HEK293 (cell line): ENCODE measurements around the gene RGR.

ENCODE experiments used
- CTCF ChIA-PET: fragments of 350-600 bp; formaldehyde crosslinking; extraction: SDS; loops from one replicate; lab custom pipeline; 2021; ENCODE audit warnings: antibody characterized with exemption; lab: Yijun Ruan, JAX
- POLR2A ChIA-PET: fragments of 300-600 bp; formaldehyde crosslinking; extraction: SDS; loops from one replicate; lab custom pipeline; 2020; ENCODE audit warnings: antibody characterized with exemption, inconsistent platforms; lab: Yijun Ruan, JAX
- H3K27ac ChIP-seq: fragments of 200-500 bp; sonication (Bioruptor generic); 2 replicates; pipeline ENCODE4 v1.5.1; 2014; ENCODE audit warnings: low read depth, low read length, control low read depth, inconsistent platforms; ENCODE audit errors: extremely low read depth
- H3K36me3 ChIP-seq, 2 experiments: fragments of 200-500 bp in 1 of 2; sonication (Bioruptor generic) in 1 of 2; 1 replicate in 1 of 2; 2 replicates in 1 of 2; pipeline ENCODE4 v1.5.1; 2014 to 2017; ENCODE audit warnings: inconsistent platforms in 2 of 2, low read length in 2 of 2; ENCODE audit not compliant: control insufficient read depth in 2 of 2, insufficient read depth in 1 of 2
- H3K4me1 ChIP-seq: fragments of 200-500 bp; sonication (Bioruptor generic); 2 replicates; pipeline ENCODE4 v1.5.1; 2014; ENCODE audit warnings: mild to moderate bottlenecking, low read length, inconsistent platforms; ENCODE audit not compliant: control insufficient read depth, insufficient read depth
- H3K4me3 ChIP-seq: 2 replicates; pipeline ENCODE4 v1.5.1; 2011; ENCODE audit warnings: low read depth, mild to moderate bottlenecking, control low read depth, low read length, moderate library complexity
- H3K9me3 ChIP-seq: fragments of 200-500 bp; sonication (Bioruptor generic); 2 replicates; pipeline ENCODE4 v1.5.1; 2014; ENCODE audit warnings: low read depth, low read length, inconsistent platforms; ENCODE audit not compliant: control insufficient read depth, insufficient read depth
- EGR2 ChIP-seq: fragments of 450-650 bp; formaldehyde crosslinking; IDR thresholded peaks from 2 replicates; pipeline ENCODE4 v1.5.1; 2016; ENCODE audit warnings: low read depth, missing biosample characterization, missing genetic modification characterization
- GLI4 ChIP-seq: fragments of 450-650 bp; formaldehyde crosslinking; IDR thresholded peaks from 2 replicates; pipeline ENCODE4 v1.5.1; 2016; ENCODE audit warnings: missing biosample characterization, missing genetic modification characterization
- SALL2 ChIP-seq: fragments of 450-650 bp; formaldehyde crosslinking; IDR thresholded peaks from 2 replicates; pipeline ENCODE4 v1.5.0; 2017; ENCODE audit warnings: missing biosample characterization, mild to moderate bottlenecking, missing genetic modification characterization, borderline replicate concordance
- SP3 ChIP-seq: fragments of 450-650 bp; formaldehyde crosslinking; IDR thresholded peaks from 2 replicates; pipeline ENCODE4 v1.5.1; 2016; ENCODE audit warnings: missing biosample characterization, missing genetic modification characterization
- WT1 ChIP-seq: fragments of 450-650 bp; formaldehyde crosslinking; IDR thresholded peaks from 2 replicates; pipeline ENCODE4 v1.5.1; 2016; ENCODE audit warnings: missing biosample characterization, missing genetic modification characterization
- ZFHX2 ChIP-seq: fragments of 450-650 bp; formaldehyde crosslinking; conservative IDR thresholded peaks from 2 replicates; pipeline ENCODE4 v1.5.1; 2016; ENCODE audit warnings: missing biosample characterization, missing genetic modification characterization
- ZIC2 ChIP-seq: fragments of 450-650 bp; formaldehyde crosslinking; IDR thresholded peaks from 2 replicates; pipeline ENCODE4 v1.5.1; 2016; ENCODE audit warnings: missing biosample characterization, missing genetic modification characterization
- ZNF112 ChIP-seq: fragments of 450-650 bp; formaldehyde crosslinking; IDR thresholded peaks from 2 replicates; pipeline ENCODE4 v1.5.0; 2017; ENCODE audit warnings: missing biosample characterization, missing genetic modification characterization
- ZNF121 ChIP-seq: fragments of 450-650 bp; formaldehyde crosslinking; IDR thresholded peaks from 2 replicates; pipeline ENCODE4 v1.5.1; 2016; ENCODE audit warnings: missing biosample characterization, missing genetic modification characterization
- ZNF157 ChIP-seq: fragments of 450-650 bp; formaldehyde crosslinking; IDR thresholded peaks from 2 replicates; pipeline ENCODE4 v1.5.1; 2016; ENCODE audit warnings: missing biosample characterization, missing genetic modification characterization
- ZNF202 ChIP-seq: fragments of 450-650 bp; formaldehyde crosslinking; IDR thresholded peaks from 2 replicates; pipeline ENCODE4 v1.5.1; 2016; ENCODE audit warnings: missing biosample characterization, missing genetic modification characterization, borderline replicate concordance
- ZNF354C ChIP-seq: fragments of 450-650 bp; formaldehyde crosslinking; IDR thresholded peaks from 2 replicates; pipeline ENCODE4 v1.5.1; 2016; ENCODE audit warnings: missing biosample characterization, missing genetic modification characterization, low read depth, borderline replicate concordance
- ZNF391 ChIP-seq: fragments of 450-650 bp; formaldehyde crosslinking; IDR thresholded peaks from 2 replicates; pipeline ENCODE4 v1.5.1; 2016; ENCODE audit warnings: low read depth, missing biosample characterization, missing genetic modification characterization, borderline replicate concordance
- ZNF394 ChIP-seq: fragments of 450-650 bp; formaldehyde crosslinking; IDR thresholded peaks from 2 replicates; pipeline ENCODE4 v1.5.1; 2016; ENCODE audit warnings: missing biosample characterization, missing genetic modification characterization, mild to moderate bottlenecking, moderate library complexity, borderline replicate concordance
- ZNF514 ChIP-seq: fragments of 450-650 bp; formaldehyde crosslinking; IDR thresholded peaks from 2 replicates; pipeline ENCODE4 v1.5.1; 2016; ENCODE audit warnings: missing biosample characterization, missing genetic modification characterization
- ZNF660 ChIP-seq: fragments of 450-650 bp; IDR thresholded peaks from 2 replicates; pipeline ENCODE4 v1.5.1; 2018; ENCODE audit warnings: missing biosample characterization, mild to moderate bottlenecking, missing genetic modification characterization
- ZNF785 ChIP-seq: fragments of 450-650 bp; formaldehyde crosslinking; IDR thresholded peaks from 2 replicates; pipeline ENCODE4 v1.5.1; 2016; ENCODE audit warnings: missing biosample characterization, missing genetic modification characterization
- ZXDB ChIP-seq: fragments of 450-650 bp; formaldehyde crosslinking; IDR thresholded peaks from 2 replicates; pipeline ENCODE4 v1.5.1; 2016; ENCODE audit warnings: missing biosample characterization, missing genetic modification characterization
- TF ChIP-seq, protein P1 (sequence below): fragments of 450-650 bp; formaldehyde crosslinking; IDR thresholded peaks from 2 replicates; pipeline ENCODE4 v1.5.1; 2016; ENCODE audit warnings: missing biosample characterization, missing genetic modification characterization
- TF ChIP-seq, protein P2 (sequence below): fragments of 450-650 bp; formaldehyde crosslinking; IDR thresholded peaks from 2 replicates; pipeline ENCODE4 v1.5.1; 2016; ENCODE audit warnings: missing biosample characterization, missing genetic modification characterization
- TF ChIP-seq, protein P3 (sequence below): fragments of 450-650 bp; formaldehyde crosslinking; IDR thresholded peaks from 2 replicates; pipeline ENCODE4 v1.5.1; 2016; ENCODE audit warnings: missing biosample characterization, missing genetic modification characterization
- TF ChIP-seq, protein P4 (sequence below): fragments of 450-650 bp; formaldehyde crosslinking; IDR thresholded peaks from 2 replicates; pipeline ENCODE4 v1.5.1; 2016; ENCODE audit warnings: missing biosample characterization, missing genetic modification characterization

The RGR gene

DNA sequence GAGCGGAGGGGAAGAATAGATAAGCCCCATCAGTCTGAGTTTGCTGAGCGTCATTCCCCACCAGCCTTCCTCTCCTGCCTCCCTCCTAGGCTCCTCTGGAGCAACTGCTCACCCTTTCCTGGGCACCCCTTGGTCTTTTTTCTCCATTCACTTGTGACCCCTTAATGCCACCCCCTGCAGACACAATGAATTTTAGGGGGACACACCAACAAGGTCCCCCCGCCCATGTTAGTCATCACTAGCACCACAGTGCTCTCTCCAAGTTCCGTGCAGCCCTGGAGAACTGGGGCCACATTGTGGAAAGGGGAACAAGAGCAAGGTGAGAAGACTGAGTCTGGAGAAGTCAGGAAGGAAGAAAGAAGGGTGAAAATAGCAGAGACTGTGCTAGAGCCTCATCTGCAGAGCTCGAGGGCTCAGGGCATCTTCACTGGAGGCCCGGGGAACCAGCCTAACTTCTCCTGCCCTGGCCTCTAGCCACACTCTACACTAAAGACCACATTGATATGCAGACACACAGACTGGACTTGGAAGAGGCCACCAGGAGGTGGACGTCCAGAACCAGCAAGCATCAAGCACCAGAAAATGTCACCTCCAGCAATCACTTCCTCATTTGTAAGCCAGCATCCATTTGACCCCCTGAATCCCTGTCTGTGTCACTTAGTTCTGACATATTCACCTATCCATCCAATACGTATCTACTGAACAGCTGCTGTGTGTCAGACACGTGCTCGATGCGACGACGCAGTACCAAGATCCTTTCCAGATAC is 17.5 kb downstream of the RGR start:
- ChIA-PET POLR2A (no interaction called here), CTCF (interaction anchor here (1.3 to 11.7 kb wide), 6 partner anchors 112 to 276 kb away, joined by 3 to 291 read pairs (median 8); no protein-coding TSS in a partner anchor)
- H3K27ac ChIP-seq: no peak overlapping the region
- no peaks in the 10 kb centered on the region for H3K36me3 ChIP-seq
- H3K9me3 ChIP-seq: no peaks in the 10 kb centered on the region
- TF ChIP-seq ZXDB (tag by site-specific recombination): no peak
- TF ChIP-seq ZNF391: no peak
- TF ChIP-seq ZNF112 (tag by site-specific recombination): no peak
- TF ChIP-seq, protein P1, sequence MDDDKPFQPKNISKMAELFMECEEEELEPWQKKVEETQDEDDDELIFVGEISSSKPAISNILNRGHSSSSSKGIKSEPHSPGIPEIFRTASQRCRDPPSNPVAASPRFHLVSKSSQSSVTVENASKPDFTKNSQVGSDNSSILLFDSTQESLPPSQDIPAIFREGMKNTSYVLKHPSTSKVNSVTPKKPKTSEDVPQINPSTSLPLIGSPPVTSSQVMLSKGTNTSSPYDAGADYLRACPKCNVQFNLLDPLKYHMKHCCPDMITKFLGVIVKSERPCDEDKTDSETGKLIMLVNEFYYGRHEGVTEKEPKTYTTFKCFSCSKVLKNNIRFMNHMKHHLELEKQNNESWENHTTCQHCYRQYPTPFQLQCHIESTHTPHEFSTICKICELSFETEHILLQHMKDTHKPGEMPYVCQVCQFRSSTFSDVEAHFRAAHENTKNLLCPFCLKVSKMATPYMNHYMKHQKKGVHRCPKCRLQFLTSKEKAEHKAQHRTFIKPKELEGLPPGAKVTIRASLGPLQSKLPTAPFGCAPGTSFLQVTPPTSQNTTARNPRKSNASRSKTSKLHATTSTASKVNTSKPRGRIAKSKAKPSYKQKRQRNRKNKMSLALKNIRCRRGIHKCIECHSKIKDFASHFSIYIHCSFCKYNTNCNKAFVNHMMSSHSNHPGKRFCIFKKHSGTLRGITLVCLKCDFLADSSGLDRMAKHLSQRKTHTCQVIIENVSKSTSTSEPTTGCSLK (tag by site-specific recombination): no peak
- no peak overlapping the region for H3K4me3 ChIP-seq
- no peaks in the 10 kb centered on the region for H3K4me1 ChIP-seq

DNA sequence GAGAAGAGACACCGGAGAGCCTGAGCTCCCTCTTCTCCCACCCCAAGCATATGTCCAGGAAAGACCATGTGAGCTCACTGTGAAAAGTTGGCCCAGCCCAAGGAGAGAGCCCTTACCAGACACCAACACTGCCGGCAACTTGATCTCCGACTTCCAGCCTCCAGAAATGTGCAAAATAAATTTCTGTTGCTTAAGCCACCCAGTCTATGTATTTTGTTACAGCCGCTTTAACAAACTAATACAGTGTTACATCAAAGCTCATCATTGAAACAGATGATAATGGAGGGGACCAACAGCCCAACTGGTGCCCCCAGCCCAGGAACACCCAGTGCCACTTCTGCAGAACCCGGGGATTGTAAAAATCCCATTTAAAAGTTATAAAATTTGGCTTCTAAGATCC is 18.9 kb downstream of the RGR start:
- Histone ChIP-seq H3K36me3 (no peaks in the 10 kb centered on the region), H3K4me3 (no peak overlapping the region)
- TF ChIP-seq ZNF202 (tag by site-specific recombination) (no peak), ZNF354C (tag by site-specific recombination) (no peak), ZNF157 (tag by site-specific recombination) (no peak), ZNF785 (tag by site-specific recombination) (no peak), SP3 (tag by site-specific recombination) (no peak), WT1 (no peak), ZNF514 (tag by site-specific recombination) (no peak), ZNF394 (no peak)
- TF ChIP-seq, protein P2, sequence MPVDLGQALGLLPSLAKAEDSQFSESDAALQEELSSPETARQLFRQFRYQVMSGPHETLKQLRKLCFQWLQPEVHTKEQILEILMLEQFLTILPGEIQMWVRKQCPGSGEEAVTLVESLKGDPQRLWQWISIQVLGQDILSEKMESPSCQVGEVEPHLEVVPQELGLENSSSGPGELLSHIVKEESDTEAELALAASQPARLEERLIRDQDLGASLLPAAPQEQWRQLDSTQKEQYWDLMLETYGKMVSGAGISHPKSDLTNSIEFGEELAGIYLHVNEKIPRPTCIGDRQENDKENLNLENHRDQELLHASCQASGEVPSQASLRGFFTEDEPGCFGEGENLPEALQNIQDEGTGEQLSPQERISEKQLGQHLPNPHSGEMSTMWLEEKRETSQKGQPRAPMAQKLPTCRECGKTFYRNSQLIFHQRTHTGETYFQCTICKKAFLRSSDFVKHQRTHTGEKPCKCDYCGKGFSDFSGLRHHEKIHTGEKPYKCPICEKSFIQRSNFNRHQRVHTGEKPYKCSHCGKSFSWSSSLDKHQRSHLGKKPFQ: no peak
- TF ChIP-seq, all 188 proteins: peak for 0
- Histone ChIP-seq H3K4me1 (no peaks in the 10 kb centered on the region), H3K27ac (no peak overlapping the region), H3K9me3 (no peaks in the 10 kb centered on the region)
- ChIA-PET CTCF (interaction anchor here (0.7 to 11.7 kb wide), 14 partner anchors 10 to 674 kb away, joined by 3 to 291 read pairs (median 4); no protein-coding TSS in a partner anchor), POLR2A (no interaction called here)

DNA sequence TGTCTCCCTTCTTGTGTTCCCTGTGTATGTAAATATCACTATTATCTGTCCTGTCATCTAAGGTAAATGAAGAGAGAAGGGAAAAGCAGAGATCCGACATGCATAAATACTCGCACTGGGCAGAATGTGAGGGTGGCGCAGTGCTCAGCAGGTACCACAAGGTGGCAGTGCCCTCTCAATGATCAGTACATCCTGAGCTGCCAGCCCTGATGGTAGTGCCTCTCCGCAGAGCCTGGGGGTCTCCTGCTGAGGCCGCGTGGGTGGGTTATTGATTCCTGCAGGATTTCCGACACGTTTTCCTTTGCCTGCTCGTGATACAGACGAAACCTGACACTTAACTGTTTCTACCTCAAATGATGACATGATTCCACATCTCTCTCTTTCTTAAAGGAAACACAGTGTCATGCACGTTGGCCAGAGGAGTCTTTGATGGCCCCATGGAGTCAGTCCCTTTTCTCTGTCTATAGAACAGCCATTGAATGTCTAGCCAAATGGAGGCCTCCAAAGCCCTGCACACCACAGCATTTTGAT is 19.8 kb downstream of the RGR start:
- Histone ChIP-seq H3K9me3 (no peaks in the 10 kb centered on the region), H3K36me3 (no peaks in the 10 kb centered on the region), H3K4me1 (no peaks in the 10 kb centered on the region), H3K27ac (no peak overlapping the region), H3K4me3 (no peak overlapping the region)
- ChIA-PET CTCF (interaction anchor here (0.5 to 11.7 kb wide), 22 partner anchors 11 to 452 kb away, joined by 3 to 291 read pairs (median 4); no protein-coding TSS in a partner anchor), POLR2A (no interaction called here)
- TF ChIP-seq SALL2 (tag by site-specific recombination) (no peak), EGR2 (peak; percentile 63), ZNF660 (tag by site-specific recombination) (peak; percentile 43; the same call in 1 of the 2 replicates), ZNF121 (tag by site-specific recombination) (0 out of 2 replicates have a peak, but pooled peaks have one; percentile 8), ZFHX2 (tag by site-specific recombination) (peak; percentile 89), ZIC2 (tag by site-specific recombination) (peak; percentile 83), GLI4 (tag by site-specific recombination) (no peak)
- TF ChIP-seq, protein P3, sequence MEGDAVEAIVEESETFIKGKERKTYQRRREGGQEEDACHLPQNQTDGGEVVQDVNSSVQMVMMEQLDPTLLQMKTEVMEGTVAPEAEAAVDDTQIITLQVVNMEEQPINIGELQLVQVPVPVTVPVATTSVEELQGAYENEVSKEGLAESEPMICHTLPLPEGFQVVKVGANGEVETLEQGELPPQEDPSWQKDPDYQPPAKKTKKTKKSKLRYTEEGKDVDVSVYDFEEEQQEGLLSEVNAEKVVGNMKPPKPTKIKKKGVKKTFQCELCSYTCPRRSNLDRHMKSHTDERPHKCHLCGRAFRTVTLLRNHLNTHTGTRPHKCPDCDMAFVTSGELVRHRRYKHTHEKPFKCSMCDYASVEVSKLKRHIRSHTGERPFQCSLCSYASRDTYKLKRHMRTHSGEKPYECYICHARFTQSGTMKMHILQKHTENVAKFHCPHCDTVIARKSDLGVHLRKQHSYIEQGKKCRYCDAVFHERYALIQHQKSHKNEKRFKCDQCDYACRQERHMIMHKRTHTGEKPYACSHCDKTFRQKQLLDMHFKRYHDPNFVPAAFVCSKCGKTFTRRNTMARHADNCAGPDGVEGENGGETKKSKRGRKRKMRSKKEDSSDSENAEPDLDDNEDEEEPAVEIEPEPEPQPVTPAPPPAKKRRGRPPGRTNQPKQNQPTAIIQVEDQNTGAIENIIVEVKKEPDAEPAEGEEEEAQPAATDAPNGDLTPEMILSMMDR (tag by site-specific recombination): peak; percentile 87
- TF ChIP-seq, protein P4, sequence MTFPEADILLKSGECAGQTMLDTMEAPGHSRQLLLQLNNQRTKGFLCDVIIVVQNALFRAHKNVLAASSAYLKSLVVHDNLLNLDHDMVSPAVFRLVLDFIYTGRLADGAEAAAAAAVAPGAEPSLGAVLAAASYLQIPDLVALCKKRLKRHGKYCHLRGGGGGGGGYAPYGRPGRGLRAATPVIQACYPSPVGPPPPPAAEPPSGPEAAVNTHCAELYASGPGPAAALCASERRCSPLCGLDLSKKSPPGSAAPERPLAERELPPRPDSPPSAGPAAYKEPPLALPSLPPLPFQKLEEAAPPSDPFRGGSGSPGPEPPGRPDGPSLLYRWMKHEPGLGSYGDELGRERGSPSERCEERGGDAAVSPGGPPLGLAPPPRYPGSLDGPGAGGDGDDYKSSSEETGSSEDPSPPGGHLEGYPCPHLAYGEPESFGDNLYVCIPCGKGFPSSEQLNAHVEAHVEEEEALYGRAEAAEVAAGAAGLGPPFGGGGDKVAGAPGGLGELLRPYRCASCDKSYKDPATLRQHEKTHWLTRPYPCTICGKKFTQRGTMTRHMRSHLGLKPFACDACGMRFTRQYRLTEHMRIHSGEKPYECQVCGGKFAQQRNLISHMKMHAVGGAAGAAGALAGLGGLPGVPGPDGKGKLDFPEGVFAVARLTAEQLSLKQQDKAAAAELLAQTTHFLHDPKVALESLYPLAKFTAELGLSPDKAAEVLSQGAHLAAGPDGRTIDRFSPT (tag by site-specific recombination): peak; percentile 59; the same call in 1 of the 2 replicates
